K562 (cell line): ENCODE measurements around the gene HAPLN2. TPM values are rescaled to one million over a fixed set of nuclear protein-coding genes. Genes with fewer than 3 reads are reported as not detected.

Experiments used
- BHLHE40 ChIP-seq: IDR thresholded peaks from 2 replicates; pipeline ENCODE4 v1.6.1; 2011; ENCODE audit warnings: low read length, improper control_type of control experiment
- CBX1 ChIP-seq: sonication (generic); IDR thresholded peaks from 2 replicates; pipeline ENCODE4 v1.6.1; 2016; ENCODE audit warnings: antibody characterized with exemption, low read depth, mild to moderate bottlenecking
- FOXP1 ChIP-seq: sonication (generic); formaldehyde crosslinking; IDR thresholded peaks from 2 replicates; pipeline ENCODE4 v1.8.0; 2022; ENCODE audit warnings: mild to moderate bottlenecking, missing genetic modification reagents
- GTF2A2 ChIP-seq: IDR thresholded peaks from 2 replicates; pipeline ENCODE4 v1.6.1; 2016; ENCODE audit warnings: mild to moderate bottlenecking, missing genetic modification characterization, missing compliant biosample characterization
- HDAC2 ChIP-seq: fragments of 450-650 bp; IDR thresholded peaks from 2 replicates; pipeline ENCODE4 v1.6.1; 2016; ENCODE audit warnings: mild to moderate bottlenecking
- NCOA1 ChIP-seq: fragments of 450-650 bp; IDR thresholded peaks from 2 replicates; pipeline ENCODE4 v1.6.1; 2016; ENCODE audit warnings: low read depth
- POLR2AphosphoS5 ChIP-seq: IDR thresholded peaks from 2 replicates; pipeline ENCODE4 v1.6.1; 2011; ENCODE audit warnings: mild to moderate bottlenecking, low read depth, low read length, moderate library complexity; ENCODE audit not compliant: control insufficient read depth, insufficient read depth
- POLR3G ChIP-seq: IDR thresholded peaks from 2 replicates; pipeline ENCODE4 v1.6.1; 2011; ENCODE audit not compliant: insufficient read length, insufficient replicate concordance; ENCODE audit errors: extremely low read depth
- PRMT5 ChIP-seq: sonication (generic); formaldehyde crosslinking; IDR thresholded peaks from 2 replicates; pipeline ENCODE4 v1.5.0; 2020; ENCODE audit warnings: missing genetic modification reagents
- RFX1 ChIP-seq: fragments of 450-650 bp; IDR thresholded peaks from 2 replicates; pipeline ENCODE4 v1.6.1; 2016; ENCODE audit warnings: mild to moderate bottlenecking, moderate library complexity
- RREB1 ChIP-seq: fragments of 250-450 bp; sonication (Bioruptor Pico); IDR thresholded peaks from 2 replicates; pipeline ENCODE4 v1.4.0; 2020
- SMARCC2 ChIP-seq: fragments of 450-650 bp; IDR thresholded peaks from 2 replicates; pipeline ENCODE4 v1.6.1; 2017; ENCODE audit warnings: antibody characterized with exemption, moderate library complexity, mild to moderate bottlenecking, low read depth
- ZBED1 ChIP-seq: IDR thresholded peaks from 2 replicates; pipeline ENCODE4 v1.6.1; 2014
- ZHX1 ChIP-seq: fragments of 150-350 bp; conservative IDR thresholded peaks from 2 replicates; pipeline ENCODE4 v1.6.1; 2014; ENCODE audit warnings: low read length
- ZKSCAN3 ChIP-seq: fragments of 250-450 bp; sonication (Bioruptor Pico); IDR thresholded peaks from 2 replicates; pipeline ENCODE4 v1.4.0; 2020
- ZNF212 ChIP-seq: fragments of 450-650 bp; formaldehyde crosslinking; IDR thresholded peaks from 2 replicates; pipeline ENCODE4 v1.4.0; 2020; ENCODE audit warnings: mild to moderate bottlenecking
- ZNF384 ChIP-seq: IDR thresholded peaks from 2 replicates; pipeline ENCODE4 v1.6.1; 2012; ENCODE audit warnings: low read depth, low read length, improper control_type of control experiment
- ZNF639 ChIP-seq, 2 experiments: fragments of 200-800 bp in 1 of 2; sonication (Bioruptor generic) in 1 of 2; sonication (generic) in 1 of 2; formaldehyde crosslinking in 1 of 2; IDR thresholded peaks in 1 of 2; conservative IDR thresholded peaks in 1 of 2; 2 replicates each; pipeline versions ENCODE4 v1.5.0 to v1.6.1; 2016 to 2020; ENCODE audit warnings: missing compliant biosample characterization in 1 of 2, missing genetic modification characterization in 1 of 2, missing genetic modification reagents in 1 of 2
- polyA plus RNA-seq, 8 experiments: library from polyadenylated mRNA; depleted of rRNA in 4 of 8; stranded (reverse) in 5 of 8; unstranded in 3 of 8; fragments of >200 nt; fragmentation: Nextera tagmentation in 2 of 8; fragmentation: Illumina TruSeq in 1 of 8; extraction: Ambion mirVana in 2 of 8; extraction: Trizol in 1 of 8; gene quantifications; 2 replicates each; pipeline versions ENCODE4 v1.2.1 to v1.2.3, GENCODE V29; 2011 to 2014; ENCODE audit warnings: inconsistent platforms in 1 of 8, missing spikeins in 1 of 8
- total RNA-seq, 7 experiments: library from RNA; depleted of rRNA in 6 of 7; stranded (reverse); fragments of >200 nt in 6 of 7; fragmentation: Illumina TruSeq in 2 of 7; extraction: Trizol in 2 of 7; gene quantifications; 2 replicates each; pipeline versions ENCODE4 v1.2.1 to v1.2.3, GENCODE V29; 2011 to 2021; ENCODE audit warnings: low replicate concordance in 1 of 7

HAPLN2 gene
- total and polyA plus RNA-seq, 9 of the 15 experiments (the other 6 are each of a cell fraction or from before 2014, with no cell fraction given) = 0.14 to 5.2 (median 3.8) TPM; not detected in 4

GRCh38 chr1:156659988-156660751, 41.0 kb downstream of the HAPLN2 start (continued):
- TF ChIP-seq RREB1 (CRISPR knock-in tag) = no peak
- TF ChIP-seq BHLHE40 = peak; percentile 88
- TF ChIP-seq CBX1 = peak; percentile 87; the same call in 1 of the 2 replicates
- 0 out of 2 replicates have a peak, but pooled peaks have one; percentile 35 for TF ChIP-seq ZNF384
- TF ChIP-seq ZHX1 = peak; percentile 85; the same call in 1 of the 2 replicates
- no peak for TF ChIP-seq ZNF212 (CRISPR knock-in tag)
- no peak for TF ChIP-seq RFX1
- TF ChIP-seq GTF2A2 (tag) = no peak
- peak; percentile 55; the same call in 1 of the 2 replicates for TF ChIP-seq SMARCC2
- TF ChIP-seq ZBED1 = no peak
- TF ChIP-seq ZKSCAN3 = no peak
- no peak for TF ChIP-seq PRMT5 (CRISPR knock-in tag)
- TF ChIP-seq POLR2AphosphoS5 = peak; percentile 52
- TF ChIP-seq HDAC2 = peak; percentile 57; the same call in 1 of the 2 replicates
- no peak for TF ChIP-seq POLR3G
- peak; percentile 85 for TF ChIP-seq NCOA1
- no peak for TF ChIP-seq ZNF639 (CRISPR knock-in tag; conservative IDR thresholded peaks at IDR 0.05 in 1 of 2, IDR thresholded peaks at IDR 0.05 in 1 of 2)
- TF ChIP-seq FOXP1 (CRISPR knock-in tag) = peak; percentile 22; the same call in 1 of the 2 replicates
